Measurements from ENCODE around the gene RPS15. TPM values are rescaled to one million over a fixed set of nuclear protein-coding genes. Genes with fewer than 3 reads are reported as not detected.

The RPS15 gene
- total RNA-seq, result 486 and 592 TPM in 2 replicates

DNA sequence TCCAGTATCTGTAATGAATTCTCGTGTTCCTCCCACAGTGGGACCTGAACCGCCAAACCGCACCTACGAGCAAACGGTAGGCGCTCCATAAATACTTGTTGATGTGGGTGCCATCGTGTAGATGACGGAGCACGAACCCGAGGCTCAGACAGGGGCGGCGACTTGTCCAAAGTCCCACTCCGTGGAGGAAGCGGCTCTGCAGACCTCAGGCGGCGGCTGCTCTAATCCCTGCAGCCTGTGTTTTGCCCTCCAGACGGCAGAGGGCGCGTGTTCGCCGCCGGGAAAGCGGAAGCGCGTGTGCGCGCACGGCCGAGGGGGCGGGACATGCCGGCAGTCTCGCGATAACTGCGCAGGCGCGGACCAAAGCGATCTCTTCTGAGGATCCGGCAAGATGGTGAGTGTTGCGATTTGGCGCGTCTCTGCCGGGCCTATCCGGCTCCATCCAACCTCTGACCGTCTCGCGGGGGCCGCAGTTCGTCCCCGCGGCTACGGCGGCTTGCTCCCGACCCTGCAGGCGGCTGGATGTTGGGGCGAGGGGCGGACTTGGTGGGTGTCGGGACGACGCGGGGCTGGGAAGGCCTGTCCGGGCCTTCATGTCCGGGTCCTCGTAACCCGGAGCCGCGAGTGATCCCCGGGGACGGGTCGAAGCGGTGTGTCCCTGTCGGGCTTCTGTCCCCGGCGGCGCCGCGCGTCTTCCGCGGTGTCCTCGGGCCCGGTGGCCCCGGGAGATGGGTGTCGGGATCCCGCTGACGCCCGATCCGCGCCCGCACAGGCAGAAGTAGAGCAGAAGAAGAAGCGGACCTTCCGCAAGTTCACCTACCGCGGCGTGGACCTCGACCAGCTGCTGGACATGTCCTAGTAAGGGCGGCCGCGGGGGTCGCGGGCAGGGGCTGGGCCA, at the start of gene RPS15:
TSS of gene RPS15 (plus strand) at position 362 of the 898 bp plus-strand sequence. CDS start at position 392, 30 bp downstream.

DNA sequence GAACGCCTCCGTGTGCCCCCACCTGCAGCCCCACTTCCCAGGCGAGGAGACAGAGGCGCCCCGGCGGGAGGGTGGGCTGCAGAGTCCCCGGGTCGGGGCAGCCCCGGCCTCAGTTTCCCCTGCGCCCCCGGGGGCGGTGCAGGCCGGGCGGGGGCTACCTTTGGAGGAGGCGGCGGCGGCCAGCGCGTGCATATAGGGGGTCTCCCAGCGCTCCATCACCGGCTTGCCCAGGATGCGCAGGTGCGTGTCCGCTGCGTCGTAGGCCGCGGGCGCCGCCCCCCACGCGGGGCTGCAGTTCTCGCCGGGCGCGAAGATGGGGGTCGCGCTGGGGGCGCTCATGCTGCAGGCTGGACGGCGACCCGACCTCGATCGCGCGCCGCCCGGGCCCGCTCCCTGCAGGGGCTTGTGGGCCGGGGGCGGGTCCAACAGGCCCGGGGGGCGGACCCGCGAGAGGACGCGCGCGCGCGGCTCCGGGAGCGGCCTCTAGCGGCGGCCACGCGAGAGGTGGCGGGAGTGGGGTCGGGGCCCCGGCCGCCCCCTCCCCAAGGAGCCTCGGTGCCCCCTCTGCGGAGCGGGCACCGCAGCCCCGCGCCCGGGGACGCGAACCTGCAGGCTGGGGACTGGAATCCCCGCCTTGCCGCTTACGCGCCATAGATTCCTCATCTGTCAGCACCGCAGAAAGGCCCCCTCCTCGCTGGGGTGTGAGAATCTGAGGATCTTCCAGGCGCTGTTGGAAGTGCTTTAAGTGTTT, 36.9 kb upstream of the RPS15 start, which contains the start of gene GAMT:
TSS of gene GAMT (minus strand) at position 405 of the 751 bp plus-strand sequence. CDS start at position 339, 66 bp downstream.

DNA sequence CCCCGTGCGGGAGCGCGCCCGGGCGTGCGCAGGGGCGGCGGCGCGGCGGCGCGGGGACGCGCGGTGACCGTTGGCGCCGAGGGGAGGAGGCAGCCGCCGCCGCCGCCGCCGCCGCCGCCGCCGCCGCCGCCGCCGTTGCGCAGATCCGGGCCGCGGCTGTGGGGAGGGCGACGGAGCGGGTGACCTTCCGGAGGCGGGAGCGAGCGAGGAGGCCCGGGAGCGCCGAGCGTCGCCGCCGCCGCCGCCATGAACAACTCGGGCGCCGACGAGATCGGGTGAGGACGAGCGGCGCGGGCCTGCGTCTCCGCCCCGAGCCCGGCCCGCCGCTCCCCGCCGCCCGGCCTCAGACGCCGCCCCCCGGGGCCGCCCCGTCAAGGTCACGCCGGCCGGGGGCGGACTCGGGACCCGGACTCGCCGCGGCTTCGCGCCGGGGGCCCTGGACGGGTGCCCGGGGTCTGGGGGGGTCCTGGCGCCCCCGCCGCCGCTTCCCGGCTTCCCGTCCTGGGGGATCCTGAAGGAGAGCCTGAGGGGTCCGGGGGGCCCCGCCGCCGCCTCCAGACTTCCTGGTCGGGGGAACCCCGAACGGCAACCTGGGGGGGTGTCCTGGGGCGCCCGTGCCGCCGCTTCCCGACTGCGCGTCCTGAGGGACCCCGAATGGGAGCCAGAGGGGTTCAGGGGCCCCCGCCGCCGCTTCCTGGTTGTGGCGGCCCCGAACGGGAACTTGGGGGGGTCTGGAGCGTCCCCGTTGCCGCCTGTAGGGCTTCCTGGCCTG, 30.5 kb upstream of the RPS15 start, which contains the start of gene DAZAP1:
TSS of gene DAZAP1 (plus strand) at position 59 of the 772 bp plus-strand sequence. CDS start at position 247, 188 bp downstream.

GRCh38 chr19:1449467-1450442, 11.6 kb downstream of the RPS15 start, which contains the start of gene APC2:
TSS of gene APC2 (plus strand) at chr19:1450121. CDS start at chr19:1453002, 2,881 bp downstream.

GRCh38 chr19:1478934-1479707, 40.9 kb downstream of the RPS15 start, which contains the start of gene C19orf25:
TSS of gene C19orf25 (minus strand) at chr19:1479215. CDS start at chr19:1478903, 312 bp downstream.

Other genes starting within 250 kb of the RPS15 start
- gene STK11, start 232.6 kb upstream of the RPS15 start, total RNA-seq, result 104 and 111 TPM in 2 replicates
- gene CBARP, start 200.4 kb upstream of the RPS15 start, total RNA-seq, result 3.8 and 4.6 TPM in 2 replicates
- gene ATP5F1D, start 196.6 kb upstream of the RPS15 start, total RNA-seq, result 19.8 and 26.2 TPM in 2 replicates
- 23.0 and 30.2 TPM in 2 replicates for gene MIDN, start 189.8 kb upstream of the RPS15 start, total RNA-seq
- gene CIRBP, start 169.1 kb upstream of the RPS15 start, total RNA-seq, result 184 and 223 TPM in 2 replicates
- gene FAM174C, start 162.9 kb upstream of the RPS15 start, total RNA-seq, result 24.6 and 28.7 TPM in 2 replicates
- not detected in 2 replicates for gene EFNA2, start 152.5 kb upstream of the RPS15 start, total RNA-seq
- gene NDUFS7, start 54.5 kb upstream of the RPS15 start, total RNA-seq, result 72.2 and 91.2 TPM in 2 replicates
- 26.7 and 37.1 TPM in 2 replicates for gene GAMT, start 36.9 kb upstream of the RPS15 start, total RNA-seq
- 65.9 and 103 TPM in 2 replicates for gene DAZAP1, start 30.8 kb upstream of the RPS15 start, total RNA-seq
- 0.44 and 0.50 TPM in 2 replicates for gene APC2, start 11.7 kb downstream of the RPS15 start, total RNA-seq
- 24.7 and 32.2 TPM in 2 replicates for gene C19orf25, start 40.8 kb downstream of the RPS15 start, total RNA-seq
- 2.3 and 4.4 TPM in 2 replicates for gene PCSK4, start 52.0 kb downstream of the RPS15 start, total RNA-seq
- gene REEP6, start 52.8 kb downstream of the RPS15 start, total RNA-seq, result 0.44 and 1.7 TPM in 2 replicates
- gene ADAMTSL5, start 74.6 kb downstream of the RPS15 start, total RNA-seq, result 3.1 and 6.6 TPM in 2 replicates
- not detected in 2 replicates for gene PLK5, start 85.7 kb downstream of the RPS15 start, total RNA-seq
- 50.2 and 50.7 TPM in 2 replicates for gene MEX3D, start 129.9 kb downstream of the RPS15 start, total RNA-seq
- gene MBD3, start 154.5 kb downstream of the RPS15 start, total RNA-seq, result 113 and 126 TPM in 2 replicates
- gene UQCR11, start 167.1 kb downstream of the RPS15 start, total RNA-seq, result 32.5 and 47.6 TPM in 2 replicates
- gene TCF3, start 214.2 kb downstream of the RPS15 start, total RNA-seq, result 82.9 and 118 TPM in 2 replicates